HG03520 (cell line): ENCODE measurements around the gene PRSS33.

Source experiments
- ATAC-seq: cut with Tn5 transposase; IDR thresholded peaks from one replicate; pipeline ENCODE4 v1.9.1; 2021; ENCODE audit warnings: mild to moderate bottlenecking, moderate library complexity; ENCODE audit not compliant: unreplicated experiment

PRSS33 gene

GRCh38 chr16:2799859-2800226, 12.5 kb upstream of the PRSS33 start:
- no peak for ATAC-seq

- ATAC-seq: no peak
Measured at GRCh38 chr16:2799205-2799858, 12.0 kb upstream of the PRSS33 start.

DNA sequence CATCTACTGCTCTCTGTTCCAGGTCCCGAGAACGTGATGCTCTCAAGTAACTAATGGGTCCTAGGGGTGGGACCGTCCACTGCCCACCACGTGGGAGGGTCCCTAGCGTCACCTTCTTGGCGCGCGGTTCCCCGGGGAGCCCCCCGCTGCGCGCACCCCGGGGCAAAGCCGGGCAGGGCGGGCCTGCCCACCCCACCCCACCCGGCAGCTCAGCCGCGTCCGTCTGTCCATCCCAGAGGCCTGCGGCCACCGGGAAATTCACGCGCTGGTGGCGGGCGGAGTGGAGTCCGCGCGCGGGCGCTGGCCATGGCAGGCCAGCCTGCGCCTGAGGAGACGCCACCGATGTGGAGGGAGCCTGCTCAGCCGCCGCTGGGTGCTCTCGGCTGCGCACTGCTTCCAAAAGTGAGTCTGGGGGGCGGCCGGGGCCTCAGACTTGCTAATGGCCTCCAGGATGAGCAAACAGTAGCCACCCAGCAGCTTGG, 11.4 kb upstream of the PRSS33 start:
- no peak for ATAC-seq

DNA sequence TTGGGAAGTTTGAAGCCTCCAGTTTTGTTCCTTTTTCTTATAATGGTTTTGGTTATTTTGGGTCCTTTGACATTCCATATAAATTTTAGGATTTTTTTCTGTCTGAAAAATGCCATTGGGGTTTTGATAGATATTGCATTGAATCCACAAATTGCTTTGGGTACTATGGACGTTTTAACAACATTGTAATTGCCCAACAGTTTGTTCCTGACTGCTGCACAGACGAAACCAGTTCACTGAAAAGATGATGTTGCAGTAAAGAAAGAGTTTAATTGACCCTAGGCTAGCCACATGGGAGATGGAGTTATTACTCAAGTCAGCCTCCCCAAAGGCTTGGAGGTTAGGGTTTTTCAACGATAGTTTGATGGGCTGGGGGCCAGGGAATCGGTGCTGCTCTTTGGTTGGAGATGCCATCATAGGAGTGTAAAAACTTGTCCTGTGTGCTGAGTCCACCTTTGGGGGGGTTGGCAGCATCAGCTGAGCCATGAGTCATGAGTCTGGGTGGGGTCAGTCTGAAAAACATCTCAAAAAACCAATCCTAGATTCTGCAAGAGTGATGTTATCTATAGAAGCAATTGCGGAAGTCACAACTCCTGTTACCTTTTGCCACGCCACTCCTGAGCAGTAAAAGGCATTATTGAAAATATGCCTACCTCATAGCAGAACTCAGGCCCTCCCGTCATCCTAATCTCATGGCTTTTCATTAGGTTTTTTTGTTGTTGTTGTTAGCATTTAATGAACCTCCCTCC, 8.2 kb upstream of the PRSS33 start:
- no peak for ATAC-seq

DNA sequence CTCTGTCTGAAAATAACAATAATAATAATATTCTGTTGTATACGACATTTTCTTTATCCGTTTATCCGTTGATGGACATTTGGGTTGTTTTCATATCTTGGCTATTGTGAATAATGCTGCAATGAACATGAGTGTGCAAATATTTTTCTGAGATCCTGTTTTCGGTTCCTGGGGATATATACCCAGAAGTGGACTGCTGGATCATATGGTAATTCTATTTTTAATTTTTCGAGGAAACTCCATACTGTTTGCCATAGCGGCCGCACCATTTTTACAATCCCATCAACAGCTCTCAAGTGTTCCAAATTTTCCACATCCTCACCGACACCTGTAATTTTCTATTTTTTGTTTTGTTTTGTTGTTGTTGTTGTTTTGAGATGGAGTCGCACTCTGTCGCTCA, 5.6 kb upstream of the PRSS33 start:
- no peak for ATAC-seq

- no peak for ATAC-seq
Measured at GRCh38 chr16:2791174-2791573, 3.8 kb upstream of the PRSS33 start.

DNA sequence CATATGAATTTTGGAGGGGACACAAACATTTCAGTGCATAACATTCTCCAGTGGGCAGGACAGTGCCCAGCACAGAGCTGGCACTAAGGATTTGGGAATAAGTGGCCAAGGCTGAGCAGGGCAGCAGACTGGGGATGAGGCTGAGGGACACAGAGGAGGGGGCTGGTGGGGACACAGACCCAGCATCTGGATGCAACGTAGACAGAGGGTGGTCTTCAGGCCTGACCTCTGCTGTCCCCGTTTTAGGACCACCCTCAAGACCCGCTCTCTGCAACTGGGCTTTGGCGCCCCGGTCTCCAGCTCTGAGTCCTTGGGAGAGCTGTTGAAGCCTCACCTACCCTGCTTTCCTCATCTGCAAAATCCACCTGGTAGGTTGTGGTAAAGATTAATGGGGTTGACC, 3.3 kb upstream of the PRSS33 start:
- ATAC-seq: no peak

GRCh38 chr16:2787961-2788360, 601 bp upstream of the PRSS33 start:
- ATAC-seq: no peak

- ATAC-seq: no peak
Measured at GRCh38 chr16:2786826-2787151, 571 bp downstream of the PRSS33 start.

DNA sequence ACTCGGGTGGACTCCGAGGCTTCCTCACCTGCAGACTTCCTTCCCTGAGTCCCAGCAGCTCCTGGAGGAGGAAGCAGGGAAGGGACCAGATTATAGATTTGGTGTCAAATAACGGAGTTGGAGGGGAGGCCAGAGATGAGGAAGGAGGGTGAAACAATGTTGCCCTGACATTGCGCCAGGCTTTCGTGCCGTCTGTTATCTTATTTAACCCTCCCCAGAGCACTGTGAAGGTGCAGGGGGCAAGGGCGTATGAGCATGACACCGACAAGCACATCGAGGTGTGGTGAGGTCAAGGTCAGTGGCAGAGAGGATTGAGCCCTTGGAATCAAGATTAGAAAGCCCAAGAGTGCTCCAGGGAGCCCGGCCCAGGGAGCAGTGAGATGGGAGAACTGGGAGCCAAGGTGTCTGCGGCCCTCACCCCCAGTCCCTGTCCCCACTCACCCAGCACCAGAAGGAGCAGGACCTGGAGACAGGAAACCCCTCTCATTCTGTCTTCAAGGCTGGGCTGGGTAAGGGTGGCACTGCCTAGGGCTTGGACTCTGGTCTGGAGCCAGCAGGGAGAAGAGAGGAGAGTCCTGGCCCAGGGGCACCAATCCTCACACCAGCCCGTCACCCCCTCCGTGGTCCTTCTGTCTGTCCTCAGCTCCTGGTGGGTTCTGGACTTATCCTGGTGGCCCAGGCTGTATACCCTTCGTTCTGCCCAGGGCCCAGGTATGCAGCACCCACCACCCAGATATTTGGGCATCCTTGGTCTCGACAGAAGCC, 1.1 kb downstream of the PRSS33 start:
- ATAC-seq: no peak

GRCh38 chr16:2785101-2785991, 2.0 kb downstream of the PRSS33 start:
- ATAC-seq: no peak

- no peak for ATAC-seq
Measured at GRCh38 chr16:2784358-2785100, 2.8 kb downstream of the PRSS33 start.

GRCh38 chr16:2783581-2784357, 3.6 kb downstream of the PRSS33 start:
- ATAC-seq: no peak

- ATAC-seq: no peak
Measured at GRCh38 chr16:2782583-2783351, 4.6 kb downstream of the PRSS33 start.

- no peak for ATAC-seq
Measured at GRCh38 chr16:2779978-2780898, 7.1 kb downstream of the PRSS33 start.

DNA sequence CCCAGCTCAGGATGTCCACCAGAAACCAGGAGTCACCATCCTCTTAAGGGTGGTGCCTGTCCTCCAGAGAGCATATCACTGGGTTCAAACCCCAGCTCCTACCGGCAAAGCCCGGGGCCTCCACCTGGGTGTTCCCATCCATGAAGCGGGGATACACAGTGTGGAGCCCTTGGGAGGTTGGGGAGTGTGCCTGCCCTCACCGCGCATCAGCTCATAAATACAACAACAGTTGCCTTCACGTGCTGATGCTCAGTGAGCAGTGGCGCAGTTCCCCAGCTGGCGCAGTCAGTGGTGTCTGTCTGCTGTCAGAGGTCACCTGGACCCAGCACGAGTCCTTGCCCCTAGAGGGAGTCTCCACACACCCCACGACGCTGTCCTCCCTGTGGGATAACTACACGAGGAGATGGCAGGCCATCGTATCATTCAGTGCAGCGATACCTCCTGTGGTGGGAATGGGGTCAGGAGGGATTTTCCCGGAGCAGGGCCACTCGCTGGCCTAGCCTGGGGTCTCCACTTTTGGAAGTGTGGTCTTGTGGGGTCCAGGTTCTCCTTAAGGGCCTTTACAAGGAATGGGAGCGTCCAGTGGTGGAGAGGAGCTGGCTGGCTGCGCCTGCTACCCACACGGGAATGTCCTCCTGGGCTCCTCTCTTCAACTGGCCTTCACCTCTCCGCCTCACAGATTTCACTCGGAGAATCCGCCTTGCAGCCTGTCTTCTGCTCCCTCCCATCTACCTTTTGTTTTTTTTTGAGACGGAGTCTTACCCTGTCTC, 8.0 kb downstream of the PRSS33 start:
- no peak for ATAC-seq

DNA sequence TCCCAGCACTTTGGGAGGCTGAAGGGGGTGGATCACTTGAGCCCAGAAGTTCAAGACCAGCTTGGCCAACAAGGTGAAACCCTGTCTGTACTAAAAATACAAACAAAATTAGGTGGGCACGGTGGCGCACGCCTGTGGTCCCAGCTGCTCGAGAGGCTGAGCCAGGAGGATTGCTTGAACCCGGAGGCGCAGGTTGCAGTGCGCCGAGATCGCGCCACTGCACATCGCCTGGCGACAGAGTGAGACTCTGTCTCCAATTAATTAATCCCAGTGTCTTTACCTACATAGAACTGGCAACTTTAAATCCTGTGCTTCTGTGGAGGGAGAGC, 8.8 kb downstream of the PRSS33 start:
- no peak for ATAC-seq
